Neural cell (in vitro differentiated cells): ENCODE measurements around the gene RIPPLY1. TPM values are rescaled to one million over a fixed set of nuclear protein-coding genes. Genes with fewer than 3 reads are reported as not detected.

ENCODE experiments used
- H2AFZ ChIP-seq: fragments of 200-600, 300-800 bp; sonication (generic), shearing (Covaris generic); 2 replicates; pipeline ENCODE4 v1.6.0; 2014; ENCODE audit warnings: low read depth, mild to moderate bottlenecking, antibody characterized with exemption, low read length, moderate library complexity
- H3F3A ChIP-seq: fragments of 200-600 bp; shearing (Covaris generic); 2 replicates; pipeline ENCODE4 v1.6.1; 2016; ENCODE audit warnings: mild to moderate bottlenecking, moderate library complexity, mixed read lengths, antibody characterized with exemption, low read length; ENCODE audit not compliant: insufficient read depth, poor library complexity, severe bottlenecking
- H3K27ac ChIP-seq: fragments of 200-600, 300-800 bp; sonication (generic), shearing (Covaris generic); 2 replicates; pipeline ENCODE4 v1.5.1; 2014; ENCODE audit warnings: mild to moderate bottlenecking, low read length, moderate library complexity
- H3K27me3 ChIP-seq: fragments of 300-800, 200-600 bp; sonication (generic), shearing (Covaris generic); 2 replicates; pipeline ENCODE4 v1.6.0; 2014; ENCODE audit warnings: mild to moderate bottlenecking, low read depth, low read length, moderate library complexity; ENCODE audit not compliant: insufficient read depth
- H3K36me3 ChIP-seq: fragments of 300-800, 200-600 bp; sonication (generic), shearing (Covaris generic); 2 replicates; pipeline ENCODE4 v1.5.1; 2014; ENCODE audit warnings: mild to moderate bottlenecking, antibody characterized with exemption, low read length, moderate library complexity; ENCODE audit not compliant: insufficient read depth
- H3K4me2 ChIP-seq: fragments of 300-800, 200-600 bp; sonication (generic), shearing (Covaris generic); 2 replicates; pipeline ENCODE4 v1.6.0; 2014; ENCODE audit warnings: mild to moderate bottlenecking, low read length
- H3K4me3 ChIP-seq: fragments of 300-800, 200-600 bp; sonication (generic), shearing (Covaris generic); 2 replicates; pipeline ENCODE4 v1.5.1; 2014; ENCODE audit warnings: mild to moderate bottlenecking, low read length, moderate library complexity
- H3K79me2 ChIP-seq: fragments of 200-600 bp; shearing (Covaris generic); replicated peaks from 2 replicates; pipeline ENCODE4 v1.6.0; 2014; ENCODE audit warnings: mild to moderate bottlenecking, low read length, moderate library complexity; ENCODE audit not compliant: insufficient read depth
- H3K9ac ChIP-seq: fragments of 300-800, 200-600 bp; sonication (generic), shearing (Covaris generic); 2 replicates; pipeline ENCODE4 v1.6.1; 2016; ENCODE audit warnings: mild to moderate bottlenecking, low read length, mixed read lengths
- H3K9me2 ChIP-seq: fragments of 200-600 bp; shearing (Covaris generic); 2 replicates; pipeline ENCODE4 v1.6.1; 2016; ENCODE audit warnings: mild to moderate bottlenecking, low read length, mixed read lengths; ENCODE audit not compliant: insufficient read depth
- H3K9me3 ChIP-seq: fragments of 200-600, 300-800 bp; sonication (generic), shearing (Covaris generic); 2 replicates; pipeline ENCODE4 v1.6.1; 2016; ENCODE audit warnings: mild to moderate bottlenecking, mixed run types, low read length, moderate library complexity, mixed read lengths
- H4K20me1 ChIP-seq: fragments of 200-600 bp; shearing (Covaris generic); 2 replicates; pipeline ENCODE4 v1.6.1; 2016; ENCODE audit warnings: mild to moderate bottlenecking, mixed run types; ENCODE audit not compliant: insufficient read depth
- CTCF ChIP-seq: fragments of 450-650 bp; IDR thresholded peaks from 2 replicates; pipeline ENCODE4 v1.5.1; 2014; ENCODE audit warnings: antibody characterized with exemption, mild to moderate bottlenecking, moderate library complexity; ENCODE audit not compliant: poor library complexity, severe bottlenecking
- EZH2 ChIP-seq: fragments of 200-600, 300-800 bp; shearing (Covaris generic), sonication (generic); IDR thresholded peaks from 2 replicates; pipeline ENCODE4 v1.6.1; 2014; ENCODE audit warnings: antibody characterized with exemption, low read length, borderline replicate concordance, mild to moderate bottlenecking; ENCODE audit not compliant: insufficient read depth, poor library complexity, severe bottlenecking
- MXI1 ChIP-seq: fragments of 450-650 bp; conservative IDR thresholded peaks from 2 replicates; pipeline ENCODE4 v1.6.1; 2014; ENCODE audit warnings: antibody characterized with exemption, mild to moderate bottlenecking; ENCODE audit not compliant: poor library complexity, severe bottlenecking
- POLR2AphosphoS5 ChIP-seq: IDR thresholded peaks from 2 replicates; pipeline ENCODE4 v1.6.1; 2012
- REST ChIP-seq: IDR thresholded peaks from 2 replicates; pipeline ENCODE4 v1.6.1; 2012; ENCODE audit warnings: borderline replicate concordance
- SMC3 ChIP-seq: fragments of 450-650 bp; conservative IDR thresholded peaks from 2 replicates; pipeline ENCODE4 v1.6.1; 2014; ENCODE audit warnings: antibody characterized with exemption, mild to moderate bottlenecking, moderate library complexity; ENCODE audit not compliant: poor library complexity
- polyA plus RNA-seq: library from polyadenylated mRNA; depleted of rRNA; stranded (reverse); fragments of >200 nt; gene quantifications from 2 replicates; pipeline ENCODE4 v1.2.3, GENCODE V29; 2014

Gene RIPPLY1
- polyA plus RNA-seq, 1 donor from 2014 or later = 0.57 TPM

- H3F3A ChIP-seq = no peaks in the 10 kb centered on the region
- H2AFZ ChIP-seq = no peak overlapping the region
- no peaks in the 10 kb centered on the region for H3K79me2 ChIP-seq
- no peak overlapping the region for H3K4me2 ChIP-seq
- H3K27ac ChIP-seq = no peak overlapping the region
- no peaks in the 10 kb centered on the region for H3K9me2 ChIP-seq
- no peaks in the 10 kb centered on the region for H3K36me3 ChIP-seq
- no peaks in the 10 kb centered on the region for H3K27me3 ChIP-seq
- no peaks in the 10 kb centered on the region for H3K9me3 ChIP-seq
- no peak overlapping the region for H3K4me3 ChIP-seq
- no peak overlapping the region for H3K9ac ChIP-seq
- TF ChIP-seq EZH2 (no peak), POLR2AphosphoS5 (no peak), SMC3 (no peak), CTCF (no peak), REST (no peak)
- no peaks in the 10 kb centered on the region for H4K20me1 ChIP-seq
Observed at GRCh38 chrX:106901341-106901740, 1.8 kb downstream of the RIPPLY1 start.

- H3K36me3 ChIP-seq = no peaks in the 10 kb centered on the region
- no peak overlapping the region for H3K27ac ChIP-seq
- no peaks in the 10 kb centered on the region for H4K20me1 ChIP-seq
- no peak overlapping the region for H3K9ac ChIP-seq
- H3K79me2 ChIP-seq = no peaks in the 10 kb centered on the region
- H3K4me3 ChIP-seq = no peak overlapping the region
- H3K27me3 ChIP-seq = no peaks in the 10 kb centered on the region
- no peak for TF ChIP-seq MXI1
- TF ChIP-seq POLR2AphosphoS5 = no peak
- no peak for TF ChIP-seq SMC3
- TF ChIP-seq EZH2 = no peak
- no peak for TF ChIP-seq REST
- TF ChIP-seq CTCF = no peak
- no peaks in the 10 kb centered on the region for H3K9me2 ChIP-seq
- no peaks in the 10 kb centered on the region for H3K9me3 ChIP-seq
- no peaks in the 10 kb centered on the region for H3F3A ChIP-seq
- H3K4me2 ChIP-seq = no peak overlapping the region
- H2AFZ ChIP-seq = no peak overlapping the region
Observed at GRCh38 chrX:106899841-106900240, 3.3 kb downstream of the RIPPLY1 start.
